WI38 (cell line): ENCODE results near the gene PLOD1.

ENCODE experiments used
- H3K4me3 ChIP-seq: 2 replicates; pipeline ENCODE4 v1.5.1; 2011; ENCODE audit warnings: low read depth, mild to moderate bottlenecking, control low read depth, low read length
- TF ChIP-seq, protein P1 (sequence below): IDR thresholded peaks from 2 replicates; pipeline ENCODE4 v1.5.1; 2012; ENCODE audit warnings: low read depth, mild to moderate bottlenecking, control low read depth, low read length

PLOD1 gene

DNA sequence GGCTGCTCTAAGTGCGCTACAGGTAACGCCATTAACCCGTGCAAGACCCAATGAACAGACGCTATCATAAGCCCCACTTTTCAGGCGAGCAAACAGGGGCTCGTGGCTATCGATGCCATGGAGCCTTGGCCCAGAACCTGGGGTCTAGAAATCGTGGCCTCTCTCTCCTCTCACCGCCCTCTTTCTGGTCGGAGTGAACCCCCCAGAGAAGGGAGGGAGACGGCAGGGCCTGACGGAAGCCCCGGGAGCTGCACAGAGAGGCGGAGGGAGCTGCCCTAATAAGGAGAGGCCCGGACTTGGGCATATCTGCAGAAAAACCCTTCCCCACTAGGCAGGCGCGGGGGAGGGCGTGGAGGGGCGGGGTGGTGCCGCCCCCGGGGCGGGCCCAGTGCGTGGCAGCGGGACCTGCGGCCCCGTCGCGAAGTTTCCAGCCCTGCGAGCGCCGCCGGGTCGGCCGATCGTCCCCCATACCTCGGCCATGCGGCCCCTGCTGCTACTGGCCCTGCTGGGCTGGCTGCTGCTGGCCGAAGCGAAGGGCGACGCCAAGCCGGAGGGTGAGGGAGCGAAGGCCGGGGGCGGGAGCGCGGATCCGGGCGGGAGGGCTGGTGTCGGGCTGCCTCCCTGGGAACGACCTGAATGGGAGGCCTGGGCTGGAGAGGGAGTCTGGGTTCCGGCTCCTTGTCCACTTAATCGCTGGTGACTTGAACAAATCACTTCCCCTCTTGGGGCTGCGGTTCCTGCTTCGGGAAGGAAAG, at the start of gene PLOD1:
Gene PLOD1 (plus strand): TSS at position 416 of the 755 bp plus-strand sequence. CDS start 63 bp downstream, at position 479.
- TF ChIP-seq, protein P1, sequence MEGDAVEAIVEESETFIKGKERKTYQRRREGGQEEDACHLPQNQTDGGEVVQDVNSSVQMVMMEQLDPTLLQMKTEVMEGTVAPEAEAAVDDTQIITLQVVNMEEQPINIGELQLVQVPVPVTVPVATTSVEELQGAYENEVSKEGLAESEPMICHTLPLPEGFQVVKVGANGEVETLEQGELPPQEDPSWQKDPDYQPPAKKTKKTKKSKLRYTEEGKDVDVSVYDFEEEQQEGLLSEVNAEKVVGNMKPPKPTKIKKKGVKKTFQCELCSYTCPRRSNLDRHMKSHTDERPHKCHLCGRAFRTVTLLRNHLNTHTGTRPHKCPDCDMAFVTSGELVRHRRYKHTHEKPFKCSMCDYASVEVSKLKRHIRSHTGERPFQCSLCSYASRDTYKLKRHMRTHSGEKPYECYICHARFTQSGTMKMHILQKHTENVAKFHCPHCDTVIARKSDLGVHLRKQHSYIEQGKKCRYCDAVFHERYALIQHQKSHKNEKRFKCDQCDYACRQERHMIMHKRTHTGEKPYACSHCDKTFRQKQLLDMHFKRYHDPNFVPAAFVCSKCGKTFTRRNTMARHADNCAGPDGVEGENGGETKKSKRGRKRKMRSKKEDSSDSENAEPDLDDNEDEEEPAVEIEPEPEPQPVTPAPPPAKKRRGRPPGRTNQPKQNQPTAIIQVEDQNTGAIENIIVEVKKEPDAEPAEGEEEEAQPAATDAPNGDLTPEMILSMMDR = no peak
- peak within 1 kb of the TSS; percentile 84 for H3K4me3 ChIP-seq

DNA sequence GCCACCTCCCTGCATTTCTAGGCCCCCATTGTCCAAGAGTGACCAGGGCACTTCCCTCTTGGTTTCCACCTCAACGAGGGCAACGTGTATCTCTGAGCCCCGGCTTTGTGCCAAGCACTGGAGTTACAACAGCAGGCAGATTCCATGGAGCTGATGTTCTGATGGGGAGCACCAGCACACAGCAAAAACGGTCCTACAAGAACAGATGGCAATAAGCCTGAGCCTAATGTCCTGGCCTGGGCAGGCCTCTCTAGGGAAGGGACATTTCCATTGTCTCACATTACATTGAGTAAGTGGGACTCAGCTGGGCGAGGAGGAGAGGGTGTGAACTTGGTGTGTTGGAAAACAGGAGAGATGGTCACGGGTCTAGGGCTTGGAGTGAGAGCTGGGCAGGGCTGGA, 48.6 kb upstream of the PLOD1 start:
- TF ChIP-seq, protein P1 = no peak
- H3K4me3 ChIP-seq = no peak overlapping the region

DNA sequence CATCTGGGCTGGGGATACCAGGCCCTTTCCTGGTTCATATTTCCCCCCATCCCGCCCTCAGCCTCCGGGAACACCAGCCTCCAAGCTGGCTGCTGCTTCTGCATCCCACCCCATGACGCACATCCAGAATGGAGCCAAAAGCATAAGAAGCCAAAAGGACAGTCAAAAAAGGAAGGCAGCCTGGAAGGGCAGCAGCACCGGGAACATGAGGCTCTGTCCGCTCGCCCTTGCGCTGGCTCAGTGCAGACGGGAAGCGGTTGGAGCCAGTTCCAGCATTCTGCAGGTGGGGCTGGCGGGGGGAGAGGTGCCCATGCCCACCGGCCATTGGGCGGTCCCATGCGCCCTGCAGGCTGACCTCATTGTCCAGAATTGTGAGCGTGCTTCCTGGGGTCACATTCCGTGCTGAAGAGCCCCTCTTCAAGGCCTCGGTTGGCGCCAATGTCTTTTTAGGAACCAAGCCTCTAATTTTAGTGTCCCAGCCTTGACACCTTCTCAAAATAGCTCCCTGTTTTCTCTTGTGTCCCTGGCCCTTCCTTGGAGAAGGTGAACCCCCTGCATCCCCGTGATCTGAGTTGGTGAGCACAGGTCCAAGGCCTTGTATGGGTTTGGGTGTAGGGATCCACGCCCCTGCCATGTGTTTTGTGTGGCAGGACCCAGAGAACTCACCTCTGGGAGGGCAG, 47.4 kb upstream of the PLOD1 start:
- TF ChIP-seq, protein P1 = no peak
- H3K4me3 ChIP-seq = no peak overlapping the region

DNA sequence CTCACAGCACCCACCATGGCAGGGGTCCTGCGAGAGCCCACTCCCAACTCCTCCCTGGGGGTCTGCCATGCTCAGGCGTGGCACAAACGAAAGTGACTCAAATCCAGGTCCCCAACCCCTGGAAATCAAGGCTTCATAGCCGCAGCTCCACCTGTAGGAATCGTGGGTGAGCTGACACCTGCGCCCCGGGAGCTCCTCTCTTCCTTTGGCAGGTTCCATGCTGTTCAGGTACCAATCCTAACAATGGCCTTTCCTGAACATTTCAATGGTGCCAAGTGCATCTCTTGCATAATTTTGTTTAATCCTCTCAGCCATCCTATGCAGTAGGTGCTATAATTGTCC, 46.9 kb upstream of the PLOD1 start:
- TF ChIP-seq, protein P1 = no peak
- H3K4me3 ChIP-seq = no peak overlapping the region

DNA sequence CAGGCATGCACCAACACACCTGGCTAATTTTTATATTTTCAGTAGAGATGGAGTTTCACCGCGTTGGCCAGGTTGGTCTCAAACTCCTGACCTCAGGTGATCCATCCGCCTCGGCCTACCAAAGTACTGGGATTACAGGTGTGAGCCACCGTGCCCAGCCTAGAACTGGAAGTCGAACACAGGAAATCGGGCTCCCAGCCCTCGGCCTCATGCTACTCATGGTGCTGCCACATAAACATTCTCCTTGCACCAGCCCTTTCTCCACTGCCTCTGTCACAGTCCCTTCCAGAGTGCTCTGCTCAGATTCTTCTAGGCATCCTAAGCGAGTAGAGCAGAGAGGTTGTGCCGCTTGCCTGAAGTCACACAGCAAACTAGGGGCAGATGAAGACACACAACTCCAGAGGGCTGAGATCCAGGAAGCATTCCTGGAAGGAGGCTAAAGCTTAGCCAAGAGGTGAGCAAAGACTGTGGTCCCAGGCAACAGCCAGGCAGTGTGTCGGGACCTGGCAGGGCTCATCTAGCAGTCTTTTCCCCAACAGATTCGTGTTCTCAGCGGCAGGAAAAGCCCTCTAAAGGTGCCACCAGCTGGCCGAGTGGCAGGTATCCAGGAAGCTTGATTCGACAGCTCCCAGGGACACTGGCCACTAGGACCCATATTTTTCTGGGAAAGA, 46.2 kb upstream of the PLOD1 start:
- H3K4me3 ChIP-seq = no peak overlapping the region
- TF ChIP-seq, protein P1 = no peak

DNA sequence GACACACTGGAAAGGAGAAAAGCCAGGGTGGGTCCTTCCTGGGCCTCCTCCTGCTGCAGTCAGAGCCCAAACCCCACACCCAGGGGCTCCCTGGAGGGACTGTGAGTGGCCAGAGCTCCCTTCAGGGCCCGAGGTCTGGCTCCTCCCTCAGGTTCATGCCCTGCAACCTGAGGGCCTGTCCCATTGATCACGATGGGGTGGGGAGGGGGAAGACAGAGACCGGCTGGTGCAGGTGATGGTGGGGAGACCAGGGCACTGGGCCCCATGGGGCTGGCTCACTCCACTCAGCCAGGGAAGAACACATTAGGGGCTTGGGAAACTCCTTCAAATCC, 45.7 kb upstream of the PLOD1 start:
- TF ChIP-seq, protein P1 = no peak
- no peak overlapping the region for H3K4me3 ChIP-seq
